SK-N-SH (cell line): Measurements from ENCODE around the gene SUGT1. TPM values are rescaled to one million over a fixed set of nuclear protein-coding genes. Genes with fewer than 3 reads are reported as not detected.

Experiments
- CTCF ChIA-PET: fragments of 300-600, 350-600 bp; formaldehyde crosslinking; extraction: SDS; loops from one replicate; lab custom pipeline; 2021; lab: Yijun Ruan, JAX
- POLR2A ChIA-PET: fragments of 350-600 bp; sonication (Branson Sonifier 250); formaldehyde crosslinking; extraction: SDS; loops from one replicate; lab custom pipeline; 2020; ENCODE audit warnings: antibody characterized with exemption, inconsistent platforms; lab: Yijun Ruan, JAX
- DNase-seq: peaks from one replicate; pipeline ENCODE4 v3.0.0; 2012
- H2AFZ ChIP-seq: fragments of 200-600 bp; sonication (generic); 2 replicates; pipeline ENCODE4 v1.8.1; 2016; ENCODE audit warnings: antibody characterized with exemption, mild to moderate bottlenecking, low read depth
- H3F3A ChIP-seq: fragments of 200-600 bp; sonication (generic); replicated peaks from 2 replicates; pipeline ENCODE3; 2016; ENCODE audit warnings: antibody characterized with exemption, mild to moderate bottlenecking; ENCODE audit not compliant: insufficient read depth
- H3K27ac ChIP-seq, 2 experiments: fragments of 200-500 bp in 1 of 2; fragments of 200-600 bp in 1 of 2; sonication (Bioruptor generic) in 1 of 2; sonication (generic), shearing (Covaris generic) in 1 of 2; 2 replicates each; pipeline versions ENCODE4 v1.5.1 to v1.6.1; 2014 to 2016; ENCODE audit warnings: low read depth in 2 of 2, inconsistent platforms in 1 of 2, low read length in 1 of 2, mild to moderate bottlenecking in 1 of 2, mixed read lengths in 1 of 2
- H3K27me3 ChIP-seq: fragments of 200-600 bp; sonication (generic), shearing (Covaris generic); 2 replicates; pipeline ENCODE4 v1.6.1; 2016; ENCODE audit warnings: mixed run types; ENCODE audit not compliant: insufficient read depth
- H3K36me3 ChIP-seq, 2 experiments: fragments of 200-500 bp in 1 of 2; fragments of 200-600 bp in 1 of 2; sonication (Bioruptor generic) in 1 of 2; sonication (generic) in 1 of 2; replicated peaks in 1 of 2; 2 replicates each; pipeline versions ENCODE3 to v1.5.1; 2014 to 2016; ENCODE audit warnings: low read length in 1 of 2, mild to moderate bottlenecking in 1 of 2; ENCODE audit not compliant: insufficient read depth in 2 of 2, control insufficient read depth in 1 of 2
- H3K4me1 ChIP-seq, 2 experiments: fragments of 200-500 bp in 1 of 2; fragments of 200-600 bp in 1 of 2; sonication (Bioruptor generic) in 1 of 2; sonication (generic), shearing (Covaris generic) in 1 of 2; 2 replicates each; pipeline versions ENCODE4 v1.5.1 to v1.6.1; 2014 to 2016; ENCODE audit warnings: low read depth in 1 of 2, low read length in 1 of 2, mixed run types in 1 of 2; ENCODE audit not compliant: insufficient read depth in 2 of 2, control insufficient read depth in 1 of 2
- H3K4me2 ChIP-seq: fragments of 200-600 bp; sonication (generic), shearing (Covaris generic); 2 replicates; pipeline ENCODE4 v1.6.1; 2017; ENCODE audit warnings: mixed run types
- H3K4me3 ChIP-seq, 2 experiments: fragments of 200-500 bp in 1 of 2; fragments of 200-600 bp in 1 of 2; sonication (Bioruptor generic) in 1 of 2; sonication (generic), shearing (Covaris generic) in 1 of 2; 2 replicates each; pipeline versions ENCODE4 v1.5.1 to v1.8.1; 2014 to 2016; ENCODE audit warnings: low read depth in 2 of 2, inconsistent platforms in 1 of 2, low read length in 1 of 2, mild to moderate bottlenecking in 1 of 2, mixed read lengths in 1 of 2, moderate library complexity in 1 of 2
- H3K79me2 ChIP-seq: fragments of 200-600 bp; sonication (generic); 2 replicates; pipeline ENCODE4 v1.8.1; 2017; ENCODE audit warnings: mild to moderate bottlenecking; ENCODE audit not compliant: insufficient read depth
- H3K9ac ChIP-seq: fragments of 200-600 bp; sonication (generic); 2 replicates; pipeline ENCODE4 v1.6.1; 2017; ENCODE audit warnings: mixed run types
- H3K9me2 ChIP-seq: fragments of 200-600 bp; sonication (generic); 2 replicates; pipeline ENCODE4 v1.6.1; 2017; ENCODE audit warnings: mixed run types
- H3K9me3 ChIP-seq: fragments of 200-600 bp; sonication (generic); 2 replicates; pipeline ENCODE4 v1.6.1; 2017; ENCODE audit warnings: mixed run types, mild to moderate bottlenecking, moderate library complexity
- H4K20me1 ChIP-seq: fragments of 200-600 bp; sonication (generic); 2 replicates; pipeline ENCODE4 v1.6.1; 2017; ENCODE audit warnings: mild to moderate bottlenecking, mixed run types; ENCODE audit not compliant: insufficient read depth
- CHD2 ChIP-seq: fragments of 150-350 bp; IDR thresholded peaks from 2 replicates; pipeline ENCODE4 v1.6.1; 2018; ENCODE audit warnings: low read length; ENCODE audit not compliant: partially characterized antibody
- FOXJ3 ChIP-seq: sonication (generic); formaldehyde crosslinking; IDR thresholded peaks from 2 replicates; pipeline ENCODE4 v1.5.1; 2020; ENCODE audit warnings: mild to moderate bottlenecking, missing genetic modification reagents
- GABPA ChIP-seq: IDR thresholded peaks from 2 replicates; pipeline ENCODE4 v1.4.0; 2012; ENCODE audit warnings: low read depth, mild to moderate bottlenecking
- GATA2 ChIP-seq: sonication (generic); formaldehyde crosslinking; IDR thresholded peaks from 2 replicates; pipeline ENCODE4 v1.5.0; 2020; ENCODE audit warnings: mild to moderate bottlenecking, missing genetic modification reagents
- JUND ChIP-seq: IDR thresholded peaks from 2 replicates; pipeline ENCODE4 v1.4.0; 2012
- MEF2A ChIP-seq: IDR thresholded peaks from 2 replicates; pipeline ENCODE4 v1.4.0; 2012; ENCODE audit warnings: low read depth, borderline replicate concordance
- NRF1 ChIP-seq: IDR thresholded peaks from 2 replicates; pipeline ENCODE4 v1.6.1; 2012; ENCODE audit warnings: low read depth, mild to moderate bottlenecking, low read length
- POLR2AphosphoS5 ChIP-seq: IDR thresholded peaks from 2 replicates; pipeline ENCODE4 v1.6.1; 2012; ENCODE audit warnings: low read depth, low read length
- RAD21 ChIP-seq: IDR thresholded peaks from 2 replicates; pipeline ENCODE4 v1.6.1; 2012; ENCODE audit warnings: mild to moderate bottlenecking, low read length
- RCOR1 ChIP-seq: fragments of 150-350 bp; IDR thresholded peaks from 2 replicates; pipeline ENCODE4 v1.6.1; 2017; ENCODE audit warnings: antibody characterized with exemption, low read length
- RXRA ChIP-seq: IDR thresholded peaks from 2 replicates; pipeline ENCODE4 v1.4.0; 2012; ENCODE audit warnings: low read depth, mild to moderate bottlenecking, borderline replicate concordance
- TAF1 ChIP-seq: IDR thresholded peaks from 2 replicates; pipeline ENCODE4 v1.6.1; 2012; ENCODE audit warnings: low read depth, mild to moderate bottlenecking, low read length, moderate library complexity, borderline replicate concordance
- YY1 ChIP-seq: IDR thresholded peaks from 2 replicates; pipeline ENCODE4 v1.4.0; 2012; ENCODE audit warnings: low read depth, mild to moderate bottlenecking
- WGBS: methylation state at CpG from one replicate; pipeline ENCODE4 v1.1.6; 2017; ENCODE audit warnings: low lambda C conversion rate; 5-methylcytosine and 5-hydroxymethylcytosine counted together
- polyA plus RNA-seq, 3 experiments: library from polyadenylated mRNA; depleted of rRNA; stranded (reverse); fragments of >200 nt; gene quantifications; 2 replicates each; pipeline ENCODE4 v1.2.3, GENCODE V29; 2012
- TF ChIP-seq, protein P1 (sequence below): fragments of 150-350 bp; IDR thresholded peaks from 2 replicates; pipeline ENCODE4 v1.6.1; 2016; ENCODE audit warnings: mild to moderate bottlenecking, low read depth, low read length
- TF ChIP-seq, protein P2 (sequence below): IDR thresholded peaks from 2 replicates; pipeline ENCODE4; 2012

SUGT1 gene
- polyA plus RNA-seq, 1 of the 3 experiments (the other 2 are of a cell fraction): 18.6 TPM

DNA sequence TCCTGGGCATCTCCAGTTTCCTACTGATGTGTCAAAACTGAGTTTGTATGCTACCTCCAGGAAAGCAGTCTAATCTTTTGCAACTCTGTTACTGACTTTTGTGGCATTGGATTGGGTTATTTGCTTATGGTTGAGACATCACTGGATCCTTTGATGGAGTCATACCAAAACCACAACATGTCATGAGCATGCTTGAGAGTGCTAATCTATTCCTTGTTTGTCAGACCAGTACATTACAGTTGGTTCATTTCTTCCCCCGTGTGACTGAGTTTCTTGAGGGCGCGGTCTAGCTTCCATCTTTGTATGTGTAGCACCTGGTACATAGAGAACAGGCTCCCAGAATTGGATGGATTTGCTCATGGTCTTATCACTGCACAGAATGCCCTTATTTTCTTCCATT is 43.2 kb downstream of the SUGT1 start (continued):
- TF ChIP-seq, protein P1, sequence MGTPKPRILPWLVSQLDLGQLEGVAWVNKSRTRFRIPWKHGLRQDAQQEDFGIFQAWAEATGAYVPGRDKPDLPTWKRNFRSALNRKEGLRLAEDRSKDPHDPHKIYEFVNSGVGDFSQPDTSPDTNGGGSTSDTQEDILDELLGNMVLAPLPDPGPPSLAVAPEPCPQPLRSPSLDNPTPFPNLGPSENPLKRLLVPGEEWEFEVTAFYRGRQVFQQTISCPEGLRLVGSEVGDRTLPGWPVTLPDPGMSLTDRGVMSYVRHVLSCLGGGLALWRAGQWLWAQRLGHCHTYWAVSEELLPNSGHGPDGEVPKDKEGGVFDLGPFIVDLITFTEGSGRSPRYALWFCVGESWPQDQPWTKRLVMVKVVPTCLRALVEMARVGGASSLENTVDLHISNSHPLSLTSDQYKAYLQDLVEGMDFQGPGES: no peak
- TF ChIP-seq CHD2: no peak

DNA sequence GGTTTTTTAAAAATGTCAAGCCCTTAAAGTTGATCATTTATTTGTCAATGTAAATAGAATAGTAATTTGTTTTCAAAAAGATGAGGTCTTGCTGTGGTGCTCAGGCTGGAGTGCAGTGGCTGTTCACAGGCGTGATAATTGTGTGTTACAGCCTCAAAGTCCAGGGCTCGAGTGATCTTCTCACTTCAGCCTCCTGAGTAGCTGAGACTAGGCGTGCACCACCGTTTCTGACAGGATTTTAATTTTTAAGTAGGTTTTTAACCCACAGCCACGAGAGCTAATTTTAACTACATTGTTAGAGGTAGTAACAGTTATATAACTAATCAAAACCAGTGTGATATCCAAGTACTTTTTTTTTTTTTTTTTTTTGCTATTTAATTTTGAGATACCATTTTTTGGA is 43.9 kb downstream of the SUGT1 start:
- TF ChIP-seq NRF1: no peak
- TF ChIP-seq TAF1: no peak
- no peak for TF ChIP-seq POLR2AphosphoS5
- TF ChIP-seq, protein P2, sequence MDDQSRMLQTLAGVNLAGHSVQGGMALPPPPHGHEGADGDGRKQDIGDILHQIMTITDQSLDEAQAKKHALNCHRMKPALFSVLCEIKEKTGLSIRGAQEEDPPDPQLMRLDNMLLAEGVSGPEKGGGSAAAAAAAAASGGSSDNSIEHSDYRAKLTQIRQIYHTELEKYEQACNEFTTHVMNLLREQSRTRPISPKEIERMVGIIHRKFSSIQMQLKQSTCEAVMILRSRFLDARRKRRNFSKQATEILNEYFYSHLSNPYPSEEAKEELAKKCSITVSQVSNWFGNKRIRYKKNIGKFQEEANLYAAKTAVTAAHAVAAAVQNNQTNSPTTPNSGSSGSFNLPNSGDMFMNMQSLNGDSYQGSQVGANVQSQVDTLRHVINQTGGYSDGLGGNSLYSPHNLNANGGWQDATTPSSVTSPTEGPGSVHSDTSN: no peak
- no peak for TF ChIP-seq RAD21
- TF ChIP-seq GATA2 (CRISPR knock-in tag): no peak
- TF ChIP-seq RCOR1: no peak
- no peak for TF ChIP-seq GABPA
- TF ChIP-seq FOXJ3 (CRISPR knock-in tag): no peak
- no peak for TF ChIP-seq JUND
- TF ChIP-seq MEF2A: no peak
- TF ChIP-seq RXRA: no peak
- no peak for TF ChIP-seq YY1
- H3K9me3 ChIP-seq: no peaks in the 10 kb centered on the region
- no peak overlapping the region for H3K9ac ChIP-seq
- H3K27ac ChIP-seq: no peak overlapping the region
- no peaks in the 10 kb centered on the region for H3F3A ChIP-seq
- no peak for DNase-seq
- no peak overlapping the region for H3K4me3 ChIP-seq
- no peaks in the 10 kb centered on the region for H3K79me2 ChIP-seq
- H4K20me1 ChIP-seq: no peaks in the 10 kb centered on the region
- 90% methylated on average over 5 of the region's 5 CpGs for WGBS
- H3K4me2 ChIP-seq: no peak overlapping the region
- peaks cover 4 to 8% of the 10 kb centered on the region in 2 experiments for H3K36me3 ChIP-seq
- no peaks in the 10 kb centered on the region for H3K4me1 ChIP-seq
- H2AFZ ChIP-seq: no peak overlapping the region
- POLR2A ChIA-PET: no interaction called here
- no peaks in the 10 kb centered on the region for H3K27me3 ChIP-seq
- CTCF ChIA-PET: no interaction called here
- H3K9me2 ChIP-seq: no peaks in the 10 kb centered on the region
